Medulla oblongata (tissue), 1 donor: ENCODE results near the gene TSEN34.
"Not testable (repeated sequence)": the region's sequence is repeated elsewhere in the genome, so short reads cannot be mapped to it uniquely, and the experiment has no call there.

ENCODE experiments used
- DNase-seq: peaks from one replicate; pipeline ENCODE4 v3.0.0-alpha.2; 2015; ENCODE audit errors: extremely low spot score

Gene TSEN34

GRCh38 chr19:54239491-54240371, 48.6 kb downstream of the TSEN34 start:
- DNase-seq, result not testable (repeated sequence)

DNA sequence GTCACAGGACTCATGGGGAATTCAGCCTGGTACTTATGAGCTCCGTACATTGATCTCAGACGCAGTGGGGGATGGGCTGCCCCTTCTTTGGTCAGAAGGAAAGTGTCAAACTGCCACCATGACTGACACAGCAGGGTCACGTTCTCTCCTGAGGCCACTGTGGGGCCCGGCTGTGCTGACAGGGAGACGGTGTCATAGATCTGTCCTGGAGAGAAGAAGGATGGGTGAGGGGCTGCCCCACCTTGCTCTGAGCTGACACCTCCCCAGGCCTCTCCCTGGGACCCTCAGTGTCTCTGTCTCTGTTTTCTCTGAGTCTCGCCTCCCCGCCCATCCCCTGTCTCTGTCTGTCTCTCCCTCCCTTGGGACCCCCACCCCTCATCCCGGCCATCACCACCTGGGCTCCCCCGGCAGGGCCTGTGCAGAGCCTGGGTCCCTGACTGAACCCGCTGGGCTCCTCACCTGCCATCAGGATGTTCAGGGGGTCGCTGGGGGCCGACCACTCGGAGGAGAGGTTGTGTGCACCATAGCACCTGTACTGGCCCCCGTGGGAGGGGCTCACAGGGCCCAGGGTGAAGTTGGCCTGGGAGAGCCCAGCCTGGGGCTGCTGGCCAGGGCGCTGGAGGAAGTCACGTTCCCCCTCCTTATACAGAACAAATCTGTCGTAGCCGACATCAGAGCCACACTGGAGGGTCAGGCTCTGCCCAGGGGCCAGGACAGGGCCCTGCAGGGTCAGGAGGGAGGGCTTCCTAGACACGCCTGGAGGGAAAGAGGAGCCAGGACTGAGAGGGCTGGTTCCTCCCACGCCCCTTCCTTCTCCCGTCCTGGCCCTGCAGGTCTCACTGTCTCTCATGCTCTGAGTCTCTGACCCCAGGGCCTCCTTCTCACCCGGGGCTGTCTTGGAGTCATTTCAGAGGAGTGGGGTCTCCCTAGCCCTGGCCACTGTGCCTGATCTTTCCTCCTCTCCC, 49.5 kb downstream of the TSEN34 start:
- DNase-seq, result not testable (repeated sequence)

DNA sequence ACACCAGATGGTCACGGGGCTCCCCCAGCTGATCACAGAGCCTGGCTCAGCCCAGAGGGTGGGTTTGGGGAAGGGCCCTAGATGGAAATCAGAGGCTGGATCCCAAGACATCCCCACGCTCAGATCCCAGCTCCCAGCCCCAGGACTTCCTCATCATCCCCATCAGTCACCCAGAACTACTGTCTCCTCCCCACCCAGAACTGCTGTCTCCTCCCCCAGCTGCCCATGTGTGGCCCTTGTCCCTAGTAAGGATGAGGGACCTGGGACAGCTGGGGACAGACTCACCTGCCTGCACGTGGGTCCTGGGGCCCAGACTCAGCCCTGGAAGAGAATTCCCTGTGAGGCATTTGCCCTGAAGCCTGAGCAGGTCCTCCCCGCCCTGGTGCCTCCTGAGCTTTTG, 51.1 kb downstream of the TSEN34 start:
- DNase-seq, result not testable (repeated sequence)

DNA sequence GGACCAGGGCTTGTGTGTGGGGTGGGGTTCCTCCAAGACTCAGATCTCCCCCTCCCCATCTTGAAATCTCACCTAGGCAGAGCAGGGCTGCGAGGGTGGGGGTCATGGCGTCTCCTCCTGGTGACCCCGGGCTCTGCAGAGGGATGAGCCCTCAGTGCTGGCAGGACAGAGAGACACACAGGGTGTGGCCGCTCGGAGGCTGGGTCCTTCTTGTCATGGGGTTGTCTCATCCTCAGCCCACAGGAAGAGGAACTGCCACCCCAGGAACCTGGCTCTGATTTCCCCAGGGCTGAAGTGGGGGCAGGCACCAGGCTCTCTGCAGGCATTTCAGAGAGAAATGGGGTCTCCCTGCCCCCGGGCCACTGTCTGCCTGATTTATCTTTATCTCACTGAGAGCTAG, 51.5 kb downstream of the TSEN34 start, which contains the start of gene LILRA6:
TSS of gene LILRA6 (minus strand) at position 145 of the 400 bp plus-strand sequence.
- DNase-seq, result not testable (repeated sequence)

- DNase-seq, result not testable (repeated sequence)
Observed at GRCh38 chr19:54243809-54244208, 52.7 kb downstream of the TSEN34 start.
